Activated CD4-positive, alpha-beta T cell treated with anti-CD3 and anti-CD28 coated beads, Interleukin-2, amount 10 ng/mL, durations not matched to agents 7 days and 5 days (primary cell): Measurements from ENCODE around the gene LHX1. TPM values are rescaled to one million over a fixed set of nuclear protein-coding genes. Genes with fewer than 3 reads are reported as not detected.

Source experiments
- CTCF ChIA-PET: fragments of 350-600 bp; sonication (Branson Sonifier 250); formaldehyde crosslinking; loops from one replicate; lab custom pipeline; 2021; ENCODE audit warnings: antibody characterized with exemption; lab: Charles Lee
- POLR2A ChIA-PET: fragments of 350-600 bp; sonication (Branson Sonifier 250); formaldehyde crosslinking; loops from one replicate; lab custom pipeline; 2021; ENCODE audit warnings: antibody characterized with exemption; lab: Charles Lee
- DNase-seq: peaks from one replicate; pipeline ENCODE4 v3.0.0-alpha.2; 2020
- H3K27ac Mint-ChIP-seq: one replicate; pipeline ENCODE4 v1.8.0; 2021; ENCODE audit warnings: mild to moderate bottlenecking, moderate library complexity, mixed read lengths
- H3K27me3 Mint-ChIP-seq: one replicate; pipeline ENCODE4 v1.8.0; 2021; ENCODE audit warnings: mixed read lengths
- H3K36me3 Mint-ChIP-seq: one replicate; pipeline ENCODE4 v1.8.0; 2021; ENCODE audit warnings: low read depth, mixed read lengths
- H3K4me1 Mint-ChIP-seq: one replicate; pipeline ENCODE4 v1.8.0; 2021; ENCODE audit warnings: mixed read lengths
- H3K4me3 Mint-ChIP-seq: one replicate; pipeline ENCODE4 v1.8.0; 2021; ENCODE audit warnings: mild to moderate bottlenecking, moderate library complexity, mixed read lengths
- H3K9me3 Mint-ChIP-seq: one replicate; pipeline ENCODE4 v1.8.0; 2021; ENCODE audit warnings: mixed read lengths
- total RNA-seq, 2 experiments: library from RNA; stranded (reverse); gene quantifications; one replicate each; pipeline ENCODE4 v1.2.3, GENCODE V29; 2021

LHX1 gene
- total RNA-seq, 2 experiments from 2014 or later: not detected

GRCh38 chr17:36910513-36910912 is 26.8 kb upstream of the LHX1 start:
- no peak overlapping the region for H3K4me3 Mint-ChIP-seq
- peaks cover 23% of the 10 kb centered on the region for H3K27me3 Mint-ChIP-seq
- H3K9me3 Mint-ChIP-seq: no peaks in the 10 kb centered on the region
- POLR2A ChIA-PET: no interaction called here
- CTCF ChIA-PET: no interaction called here
- no peaks in the 10 kb centered on the region for H3K36me3 Mint-ChIP-seq
- no peak for DNase-seq
- H3K27ac Mint-ChIP-seq: no peak overlapping the region
- no peaks in the 10 kb centered on the region for H3K4me1 Mint-ChIP-seq

DNA sequence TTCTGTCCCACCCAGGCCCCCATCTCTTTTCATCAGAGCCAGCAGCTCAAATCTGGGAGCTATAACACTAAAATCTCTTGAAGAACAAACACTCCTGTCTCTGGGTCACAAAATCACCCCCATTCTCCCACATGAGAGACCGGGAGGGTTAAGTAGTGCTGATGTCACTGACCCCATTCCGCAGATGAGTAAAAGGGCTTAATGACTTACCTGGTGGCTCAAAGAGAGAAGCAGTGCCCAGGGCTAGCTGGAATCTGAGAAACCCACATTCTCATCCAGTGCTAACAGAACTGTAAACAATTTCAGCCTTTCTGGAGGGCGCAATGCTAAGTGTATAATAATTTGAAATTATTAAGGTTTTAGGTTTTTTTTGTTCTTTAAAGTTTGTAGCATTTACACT is 26.3 kb upstream of the LHX1 start:
- Mint-ChIP-seq H3K36me3 (no peaks in the 10 kb centered on the region), H3K9me3 (no peaks in the 10 kb centered on the region), H3K27me3 (peaks cover 22% of the 10 kb centered on the region), H3K4me3 (no peak overlapping the region), H3K27ac (no peak overlapping the region), H3K4me1 (no peaks in the 10 kb centered on the region)
- no peak for DNase-seq
- ChIA-PET CTCF (no interaction called here), POLR2A (no interaction called here)

- CTCF ChIA-PET: interaction anchor here (1.2 kb wide), 1 partner anchor 180 kb away, joined by 3 read pairs; no protein-coding TSS in a partner anchor
- Mint-ChIP-seq H3K27ac (no peak overlapping the region), H3K27me3 (peaks cover 11% of the 10 kb centered on the region), H3K4me1 (no peaks in the 10 kb centered on the region), H3K36me3 (no peaks in the 10 kb centered on the region), H3K4me3 (no peak overlapping the region), H3K9me3 (no peaks in the 10 kb centered on the region)
- no peak for DNase-seq
- POLR2A ChIA-PET: no interaction called here
These were observed 24.1 kb upstream of the LHX1 start for GRCh38 chr17:36913132-36913531.

DNA sequence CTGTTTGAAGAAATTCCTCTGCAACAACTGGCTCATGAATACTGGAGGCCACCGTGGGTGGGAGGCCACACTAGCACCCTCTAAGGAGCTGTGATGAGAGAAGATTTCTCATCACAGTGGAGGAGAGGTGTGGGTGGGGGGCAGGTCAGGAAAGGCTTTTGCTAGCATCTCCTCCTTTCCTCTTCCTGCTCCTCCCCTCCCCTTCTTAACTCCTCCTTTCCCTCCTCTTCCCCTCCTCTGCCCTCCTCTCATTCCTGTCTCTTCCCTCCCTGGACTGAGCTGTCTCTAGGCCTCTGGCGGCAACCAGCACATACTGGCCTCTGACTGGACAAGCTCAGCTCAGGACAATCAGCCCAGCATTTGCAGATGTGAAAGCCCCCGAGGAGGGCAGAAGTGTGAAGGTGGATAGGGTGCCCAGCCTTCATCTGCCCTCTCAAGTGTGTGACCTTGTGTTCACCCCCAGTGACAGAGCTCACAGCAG is 19.0 kb upstream of the LHX1 start:
- Mint-ChIP-seq H3K4me3 (no peak overlapping the region), H3K36me3 (no peaks in the 10 kb centered on the region), H3K9me3 (no peaks in the 10 kb centered on the region), H3K27ac (no peak overlapping the region), H3K27me3 (peaks cover 26% of the 10 kb centered on the region), H3K4me1 (peaks cover 8% of the 10 kb centered on the region)
- POLR2A ChIA-PET: no interaction called here
- DNase-seq: no peak
- CTCF ChIA-PET: interaction anchor here (1.0 to 2.1 kb wide), 2 partner anchors 11 to 291 kb away, joined by 3 to 5 read pairs; no protein-coding TSS in a partner anchor

DNA sequence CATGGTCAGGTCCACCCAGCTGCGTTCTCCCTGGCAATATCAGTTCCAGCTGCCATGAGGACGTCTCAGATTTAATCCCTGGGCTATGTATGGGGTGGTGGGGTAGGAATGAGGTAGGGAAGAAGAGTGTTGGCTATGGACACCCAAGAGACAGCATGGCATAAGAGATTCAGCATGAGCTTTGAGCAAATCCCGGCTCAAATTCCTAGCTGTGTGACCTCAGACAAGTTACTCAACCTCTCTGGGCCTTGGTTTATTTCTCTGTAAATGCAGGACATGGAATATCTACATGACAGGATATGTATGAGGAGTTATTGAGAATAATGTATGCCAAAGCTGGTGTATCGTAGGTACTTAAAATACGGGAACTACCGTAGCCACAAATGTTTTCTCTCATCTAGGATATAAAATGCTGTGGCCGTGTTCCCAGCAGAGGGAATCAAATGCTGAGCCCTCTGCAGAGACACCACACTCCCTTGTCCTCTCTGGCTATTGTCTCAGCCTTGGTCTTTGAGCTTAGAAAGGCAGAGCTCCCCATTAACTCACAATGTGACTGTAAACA is 17.8 kb upstream of the LHX1 start:
- DNase-seq: no peak
- CTCF ChIA-PET: interaction anchor here (1.0 to 2.1 kb wide), 3 partner anchors 11 to 292 kb away, joined by 3 to 5 read pairs (median 4); no protein-coding TSS in a partner anchor
- H3K9me3 Mint-ChIP-seq: no peaks in the 10 kb centered on the region
- POLR2A ChIA-PET: no interaction called here
- H3K4me3 Mint-ChIP-seq: no peak overlapping the region
- H3K36me3 Mint-ChIP-seq: no peaks in the 10 kb centered on the region
- H3K27me3 Mint-ChIP-seq: peaks cover 26% of the 10 kb centered on the region
- H3K27ac Mint-ChIP-seq: no peak overlapping the region
- H3K4me1 Mint-ChIP-seq: peaks cover 8% of the 10 kb centered on the region

GRCh38 chr17:36920032-36921005 is 17.0 kb upstream of the LHX1 start:
- Mint-ChIP-seq H3K4me3 (no peak overlapping the region), H3K27ac (no peak overlapping the region)

GRCh38 chr17:36921095-36921851 is 16.0 kb upstream of the LHX1 start:
- no peak overlapping the region for H3K27ac Mint-ChIP-seq
- POLR2A ChIA-PET: no interaction called here
- DNase-seq: no peak
- peaks cover 8% of the 10 kb centered on the region for H3K4me1 Mint-ChIP-seq
- H3K4me3 Mint-ChIP-seq: no peak overlapping the region
- peaks cover 28% of the 10 kb centered on the region for H3K27me3 Mint-ChIP-seq
- no peaks in the 10 kb centered on the region for H3K36me3 Mint-ChIP-seq
- H3K9me3 Mint-ChIP-seq: no peaks in the 10 kb centered on the region
- CTCF ChIA-PET: interaction anchor here (0.6 kb wide), 1 partner anchor 244 kb away, joined by 3 read pairs; no protein-coding TSS in a partner anchor

More at GRCh38 chr17:36920032-36921005, 17.0 kb upstream of the LHX1 start:
- DNase-seq: no peak
- H3K27me3 Mint-ChIP-seq: peaks cover 26% of the 10 kb centered on the region
- no peaks in the 10 kb centered on the region for H3K36me3 Mint-ChIP-seq
- peaks cover 8% of the 10 kb centered on the region for H3K4me1 Mint-ChIP-seq
- POLR2A ChIA-PET: no interaction called here
- CTCF ChIA-PET: interaction anchor here (0.6 to 2.1 kb wide), 3 partner anchors 10 to 245 kb away, joined by 3 to 5 read pairs (median 4); no protein-coding TSS in a partner anchor
- H3K9me3 Mint-ChIP-seq: no peaks in the 10 kb centered on the region

DNA sequence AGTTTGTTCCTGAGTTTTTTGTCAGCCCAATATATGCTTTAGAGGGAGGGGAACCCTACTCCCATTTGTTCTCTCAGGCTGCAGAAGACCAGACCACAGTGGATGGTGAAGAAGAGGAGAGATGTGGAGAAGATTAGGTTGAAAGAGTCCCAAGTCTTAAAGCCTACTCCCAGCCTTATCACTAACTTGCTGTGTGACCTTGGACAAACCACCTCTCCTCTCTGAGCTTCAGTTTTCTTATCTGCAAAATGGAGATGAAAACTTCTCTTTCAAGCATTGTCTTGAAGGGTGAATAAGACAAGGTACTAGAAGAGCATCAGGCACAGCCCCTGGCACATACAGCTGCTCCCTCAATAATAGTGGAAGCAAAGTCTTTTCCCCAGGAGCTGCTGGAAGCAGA is 15.1 kb upstream of the LHX1 start:
- no peak overlapping the region for H3K27ac Mint-ChIP-seq
- no peaks in the 10 kb centered on the region for H3K36me3 Mint-ChIP-seq
- no peaks in the 10 kb centered on the region for H3K9me3 Mint-ChIP-seq
- CTCF ChIA-PET: no interaction called here
- H3K4me1 Mint-ChIP-seq: peaks cover 8% of the 10 kb centered on the region
- no peak for DNase-seq
- H3K4me3 Mint-ChIP-seq: no peak overlapping the region
- peaks cover 34% of the 10 kb centered on the region for H3K27me3 Mint-ChIP-seq
- POLR2A ChIA-PET: no interaction called here

- no peak for DNase-seq
- ChIA-PET CTCF (interaction anchor here (1.8 kb wide), 1 partner anchor 123 kb away, joined by 5 read pairs; no protein-coding TSS in a partner anchor), POLR2A (no interaction called here)
- Mint-ChIP-seq H3K9me3 (no peaks in the 10 kb centered on the region), H3K4me3 (no peak overlapping the region), H3K27me3 (peaks cover 47% of the 10 kb centered on the region), H3K27ac (no peak overlapping the region), H3K4me1 (peaks cover 18% of the 10 kb centered on the region), H3K36me3 (no peaks in the 10 kb centered on the region)
These were observed 13.5 kb upstream of the LHX1 start for GRCh38 chr17:36923814-36924221.

- peaks cover 57% of the 10 kb centered on the region for H3K27me3 Mint-ChIP-seq
- H3K36me3 Mint-ChIP-seq: no peaks in the 10 kb centered on the region
- no peak overlapping the region for H3K4me3 Mint-ChIP-seq
- ChIA-PET POLR2A (no interaction called here), CTCF (interaction anchor here (0.6 kb wide), 1 partner anchor 120 kb away, joined by 4 read pairs; no protein-coding TSS in a partner anchor)
- peaks cover 16% of the 10 kb centered on the region for H3K4me1 Mint-ChIP-seq
- DNase-seq: no peak
- H3K9me3 Mint-ChIP-seq: no peaks in the 10 kb centered on the region
- no peak overlapping the region for H3K27ac Mint-ChIP-seq
These were observed 11.0 kb upstream of the LHX1 start for GRCh38 chr17:36926226-36926625.

- Mint-ChIP-seq H3K27ac (no peak overlapping the region), H3K4me3 (no peak overlapping the region), H3K36me3 (no peaks in the 10 kb centered on the region), H3K27me3 (peaks cover 57% of the 10 kb centered on the region), H3K9me3 (no peaks in the 10 kb centered on the region), H3K4me1 (peaks cover 12% of the 10 kb centered on the region)
- no peak for DNase-seq
- ChIA-PET CTCF (interaction anchor here (0.6 kb wide), 1 partner anchor 119 kb away, joined by 4 read pairs; no protein-coding TSS in a partner anchor), POLR2A (no interaction called here)
These were observed 10.6 kb upstream of the LHX1 start for GRCh38 chr17:36926701-36927100.
